NCI-H128 (cell line): ENCODE results near the gene MYO1D.

Experiments
- DNase-seq: peaks from one replicate; lab custom pipeline; 2025; ENCODE audit not compliant: unreplicated experiment; lab: John Stamatoyannopoulos, UW

Gene MYO1D

GRCh38 chr17:32588982-32589381, 287.9 kb downstream of the MYO1D start:
- DNase-seq = no peak

GRCh38 chr17:32588135-32588534, 288.8 kb downstream of the MYO1D start:
- DNase-seq = no peak

GRCh38 chr17:32586666-32587065, 290.3 kb downstream of the MYO1D start:
- no peak for DNase-seq

- DNase-seq = no peak
These were observed 292.1 kb downstream of the MYO1D start for GRCh38 chr17:32584792-32585191.

GRCh38 chr17:32583053-32583452, 293.9 kb downstream of the MYO1D start:
- DNase-seq = no peak

- DNase-seq = no peak
These were observed 301.1 kb downstream of the MYO1D start for GRCh38 chr17:32575852-32576251.

GRCh38 chr17:32570081-32570396, 306.9 kb downstream of the MYO1D start:
- no peak for DNase-seq

- no peak for DNase-seq
These were observed 307.5 kb downstream of the MYO1D start for GRCh38 chr17:32569171-32570080.

- no peak for DNase-seq
These were observed 308.2 kb downstream of the MYO1D start for GRCh38 chr17:32568705-32569104.

GRCh38 chr17:32567511-32567910, 309.4 kb downstream of the MYO1D start:
- no peak for DNase-seq

GRCh38 chr17:32567086-32567485, 309.8 kb downstream of the MYO1D start:
- DNase-seq = no peak

- no peak for DNase-seq
These were observed 310.6 kb downstream of the MYO1D start for GRCh38 chr17:32566303-32566702.

GRCh38 chr17:32565401-32565800, 311.5 kb downstream of the MYO1D start:
- no peak for DNase-seq

- DNase-seq = no peak
These were observed 312.6 kb downstream of the MYO1D start for GRCh38 chr17:32564325-32564724.

- no peak for DNase-seq
These were observed 313.3 kb downstream of the MYO1D start for GRCh38 chr17:32563583-32563982.

- no peak for DNase-seq
These were observed 317.8 kb downstream of the MYO1D start for GRCh38 chr17:32558997-32559650.

GRCh38 chr17:32558326-32558955, 318.5 kb downstream of the MYO1D start:
- no peak for DNase-seq

GRCh38 chr17:32555611-32556310, 321.2 kb downstream of the MYO1D start:
- no peak for DNase-seq

- no peak for DNase-seq
These were observed 323.8 kb downstream of the MYO1D start for GRCh38 chr17:32553168-32553567.

GRCh38 chr17:32552280-32552679, 324.6 kb downstream of the MYO1D start:
- DNase-seq = no peak

GRCh38 chr17:32551186-32551955, 325.6 kb downstream of the MYO1D start:
- no peak for DNase-seq
